Neural progenitor cell (in vitro differentiated cells): ENCODE measurements around the gene CPB1. TPM values are rescaled to one million over a fixed set of nuclear protein-coding genes. Genes with fewer than 3 reads are reported as not detected.
A peak's percentile ranks its signal among the peaks of the same experiment; 100 is the strongest.

Source experiments
- DNase-seq: peaks from one replicate; pipeline ENCODE4 v3.0.0-alpha.2; 2016; ENCODE audit warnings: low spot score
- H2AFZ ChIP-seq: fragments of 200-600 bp; sonication (generic); replicated peaks from 2 replicates; pipeline ENCODE4 v1.6.1; 2016; ENCODE audit warnings: antibody characterized with exemption
- H3F3A ChIP-seq: fragments of 200-600 bp; sonication (generic); 2 replicates; pipeline ENCODE4 v1.6.1; 2016; ENCODE audit warnings: antibody characterized with exemption, low read depth
- H3K27ac ChIP-seq: fragments of 200-600 bp; sonication (generic); 2 replicates; pipeline ENCODE4 v1.5.1; 2016; ENCODE audit warnings: mild to moderate bottlenecking
- H3K27me3 ChIP-seq: fragments of 200-600 bp; sonication (generic); 2 replicates; pipeline ENCODE4 v1.6.1; 2016; ENCODE audit warnings: mild to moderate bottlenecking, moderate library complexity
- H3K36me3 ChIP-seq: fragments of 200-600 bp; sonication (generic); 2 replicates; pipeline ENCODE4 v1.5.1; 2016
- H3K4me1 ChIP-seq: fragments of 200-600 bp; sonication (generic); 2 replicates; pipeline ENCODE4 v1.6.1; 2016; ENCODE audit warnings: mixed run types
- H3K4me2 ChIP-seq: fragments of 200-600 bp; sonication (generic); 2 replicates; pipeline ENCODE4 v1.6.1; 2016
- H3K4me3 ChIP-seq: fragments of 200-600 bp; sonication (generic); 2 replicates; pipeline ENCODE4 v1.5.1; 2016
- H3K79me2 ChIP-seq: fragments of 200-600 bp; sonication (generic); 2 replicates; pipeline ENCODE4 v1.6.1; 2016; ENCODE audit warnings: low read depth
- H3K9ac ChIP-seq: fragments of 200-600 bp; sonication (generic); 2 replicates; pipeline ENCODE4 v1.6.1; 2016
- H3K9me3 ChIP-seq: fragments of 200-600 bp; sonication (generic); 2 replicates; pipeline ENCODE4 v1.5.1; 2016; ENCODE audit warnings: low read depth
- H4K20me1 ChIP-seq: fragments of 200-600 bp; sonication (generic); 2 replicates; pipeline ENCODE4 v1.6.1; 2016; ENCODE audit warnings: low read depth
- H3K27ac Mint-ChIP-seq: 3 replicates; pipeline ENCODE4 v1.8.0; 2021; ENCODE audit warnings: mixed read lengths
- H3K27me3 Mint-ChIP-seq: 2 replicates; pipeline ENCODE4 v1.8.0; 2022; ENCODE audit warnings: low read depth, mild to moderate bottlenecking, inconsistent platforms, moderate library complexity, mixed read lengths; ENCODE audit not compliant: insufficient read depth
- H3K36me3 Mint-ChIP-seq: 3 replicates; pipeline ENCODE4 v1.8.0; 2021; ENCODE audit warnings: mixed read lengths
- H3K4me1 Mint-ChIP-seq: 3 replicates; pipeline ENCODE4 v1.8.0; 2021; ENCODE audit warnings: mixed read lengths
- H3K4me3 Mint-ChIP-seq: 3 replicates; pipeline ENCODE4 v1.8.0; 2021; ENCODE audit warnings: mild to moderate bottlenecking, moderate library complexity, mixed read lengths
- H3K9me3 Mint-ChIP-seq: 3 replicates; pipeline ENCODE4 v1.8.0; 2020; ENCODE audit warnings: mixed read lengths
- EZH2 ChIP-seq: fragments of 200-600 bp; sonication (generic); IDR thresholded peaks from 2 replicates; pipeline ENCODE4 v1.6.1; 2017; ENCODE audit warnings: antibody characterized with exemption, mild to moderate bottlenecking, moderate library complexity
- EZH2phosphoT487 ChIP-seq: fragments of 200-600 bp; sonication (generic); IDR thresholded peaks from 2 replicates; pipeline ENCODE4 v1.6.1; 2017; ENCODE audit warnings: antibody characterized with exemption
- total RNA-seq: library from RNA; depleted of rRNA; stranded (reverse); fragments of >200 nt; gene quantifications from 2 replicates; pipeline ENCODE4 v1.2.3, GENCODE V29; 2015; ENCODE audit warnings: low replicate concordance
- TF ChIP-seq, protein P1 (sequence below): fragments of 200-600 bp; sonication (generic); IDR thresholded peaks from 2 replicates; pipeline ENCODE4 v1.5.1; 2017; ENCODE audit warnings: antibody characterized with exemption, mild to moderate bottlenecking

Gene CPB1
- total RNA-seq, 1 donor from 2014 or later, result not detected

DNA sequence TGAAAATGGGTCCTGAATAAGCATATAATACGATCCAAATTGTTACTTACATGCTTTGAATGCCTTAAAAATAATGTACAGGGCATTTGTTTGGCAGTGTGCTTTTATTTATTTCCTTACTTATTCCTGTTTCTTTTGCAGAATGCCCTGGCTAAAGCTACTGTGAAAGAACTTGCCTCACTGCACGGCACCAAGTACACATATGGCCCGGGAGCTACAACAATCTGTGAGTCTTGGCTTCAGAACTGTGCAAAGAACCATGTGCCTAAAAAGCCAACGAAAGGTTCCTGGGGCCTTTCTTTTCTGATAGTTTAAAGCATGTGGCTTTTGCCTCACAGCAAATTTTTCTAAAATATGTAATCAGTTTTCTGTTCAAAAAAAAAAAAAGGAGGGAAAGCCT is 29.7 kb downstream of the CPB1 start:
- no peaks in the 10 kb centered on the region for H3K4me1 ChIP-seq
- Mint-ChIP-seq H3K27me3 (peaks cover 2% of the 10 kb centered on the region), H3K36me3 (no peaks in the 10 kb centered on the region), H3K27ac (no peak overlapping the region), H3K4me1 (no peaks in the 10 kb centered on the region), H3K9me3 (no peaks in the 10 kb centered on the region), H3K4me3 (no peak overlapping the region)
- H3K4me3 ChIP-seq, result no peak overlapping the region
- TF ChIP-seq EZH2, result no peak
- TF ChIP-seq, protein P1, sequence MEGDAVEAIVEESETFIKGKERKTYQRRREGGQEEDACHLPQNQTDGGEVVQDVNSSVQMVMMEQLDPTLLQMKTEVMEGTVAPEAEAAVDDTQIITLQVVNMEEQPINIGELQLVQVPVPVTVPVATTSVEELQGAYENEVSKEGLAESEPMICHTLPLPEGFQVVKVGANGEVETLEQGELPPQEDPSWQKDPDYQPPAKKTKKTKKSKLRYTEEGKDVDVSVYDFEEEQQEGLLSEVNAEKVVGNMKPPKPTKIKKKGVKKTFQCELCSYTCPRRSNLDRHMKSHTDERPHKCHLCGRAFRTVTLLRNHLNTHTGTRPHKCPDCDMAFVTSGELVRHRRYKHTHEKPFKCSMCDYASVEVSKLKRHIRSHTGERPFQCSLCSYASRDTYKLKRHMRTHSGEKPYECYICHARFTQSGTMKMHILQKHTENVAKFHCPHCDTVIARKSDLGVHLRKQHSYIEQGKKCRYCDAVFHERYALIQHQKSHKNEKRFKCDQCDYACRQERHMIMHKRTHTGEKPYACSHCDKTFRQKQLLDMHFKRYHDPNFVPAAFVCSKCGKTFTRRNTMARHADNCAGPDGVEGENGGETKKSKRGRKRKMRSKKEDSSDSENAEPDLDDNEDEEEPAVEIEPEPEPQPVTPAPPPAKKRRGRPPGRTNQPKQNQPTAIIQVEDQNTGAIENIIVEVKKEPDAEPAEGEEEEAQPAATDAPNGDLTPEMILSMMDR, result no peak
- H3K27ac ChIP-seq, result no peak overlapping the region
- DNase-seq, result no peak
- H3K36me3 ChIP-seq, result no peaks in the 10 kb centered on the region
- H3K27me3 ChIP-seq, result no peaks in the 10 kb centered on the region
- H3K79me2 ChIP-seq, result no peaks in the 10 kb centered on the region
- H4K20me1 ChIP-seq, result no peaks in the 10 kb centered on the region
- no peak overlapping the region for H3K4me2 ChIP-seq
- H2AFZ ChIP-seq, result no peak overlapping the region
- H3K9me3 ChIP-seq, result no peaks in the 10 kb centered on the region
- H3F3A ChIP-seq, result no peaks in the 10 kb centered on the region
- H3K9ac ChIP-seq, result no peak overlapping the region

DNA sequence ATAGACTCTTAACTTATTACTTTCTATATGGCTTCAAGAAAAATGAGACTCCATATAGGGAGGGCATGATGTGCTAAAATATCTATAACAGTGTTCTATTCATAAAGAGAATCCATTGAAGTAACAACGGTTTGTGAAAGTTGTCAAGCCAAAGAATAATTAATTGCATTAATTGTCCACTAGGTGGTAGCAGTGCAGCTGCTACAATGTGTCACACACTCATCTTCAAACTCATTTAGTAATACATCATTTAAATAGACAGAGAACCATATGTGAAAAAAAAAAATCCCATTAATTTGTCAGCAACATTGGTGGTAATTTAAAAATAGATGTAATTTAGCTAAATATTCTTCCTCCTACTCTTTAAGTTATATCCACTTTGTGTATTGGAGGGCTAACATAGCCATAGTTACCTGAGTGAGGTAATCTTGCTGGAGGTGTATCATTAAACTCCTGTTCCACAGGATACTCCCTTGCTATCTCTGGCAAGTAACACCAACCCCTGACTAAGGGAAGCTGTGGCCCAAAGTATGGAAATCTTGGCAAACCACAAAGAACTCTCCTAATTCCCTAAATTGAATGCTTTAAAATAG is 33.8 kb downstream of the CPB1 start:
- Histone ChIP-seq H3K9me3 (no peaks in the 10 kb centered on the region), H3K36me3 (no peaks in the 10 kb centered on the region), H3K4me2 (no peak overlapping the region), H3K4me1 (no peaks in the 10 kb centered on the region), H3K79me2 (no peaks in the 10 kb centered on the region), H2AFZ (no peak overlapping the region), H3K4me3 (no peak overlapping the region), H3K27me3 (no peaks in the 10 kb centered on the region), H3F3A (no peaks in the 10 kb centered on the region), H3K9ac (no peak overlapping the region), H3K27ac (no peak overlapping the region), H4K20me1 (no peaks in the 10 kb centered on the region)
- no peaks in the 10 kb centered on the region for H3K9me3 Mint-ChIP-seq
- peak; percentile 50 for DNase-seq
- peaks cover 2% of the 10 kb centered on the region for H3K27me3 Mint-ChIP-seq
- H3K36me3 Mint-ChIP-seq, result no peaks in the 10 kb centered on the region
- no peaks in the 10 kb centered on the region for H3K4me1 Mint-ChIP-seq
- no peak overlapping the region for H3K27ac Mint-ChIP-seq
- no peak for TF ChIP-seq EZH2
- TF ChIP-seq EZH2phosphoT487, result no peak
- TF ChIP-seq, protein P1, result peak; percentile 79
- H3K4me3 Mint-ChIP-seq, result no peak overlapping the region

DNA sequence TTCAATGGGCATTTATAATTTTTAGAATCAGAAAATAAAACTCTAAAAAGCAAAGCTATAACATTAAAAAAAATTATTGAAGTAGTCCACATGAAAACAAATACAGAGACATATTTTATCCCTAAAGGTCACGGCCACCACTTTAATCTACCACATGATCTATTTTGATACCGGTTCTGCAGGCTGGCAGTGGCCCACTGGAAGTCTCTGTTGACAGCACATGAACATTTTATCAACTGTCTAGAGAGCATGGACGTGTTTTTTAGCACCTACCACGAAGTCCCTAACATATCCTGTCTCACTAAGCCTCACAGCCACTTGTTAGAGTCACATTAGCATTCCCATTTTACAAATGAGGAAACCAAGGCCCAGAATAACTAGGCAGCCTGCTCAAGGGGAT is 35.7 kb downstream of the CPB1 start:
- DNase-seq, result no peak
- no peaks in the 10 kb centered on the region for H3K36me3 Mint-ChIP-seq
- Histone ChIP-seq H3K4me1 (no peaks in the 10 kb centered on the region), H3K9ac (no peak overlapping the region), H3K79me2 (no peaks in the 10 kb centered on the region), H4K20me1 (no peaks in the 10 kb centered on the region), H3K36me3 (no peaks in the 10 kb centered on the region), H3K9me3 (no peaks in the 10 kb centered on the region), H2AFZ (no peak overlapping the region), H3K4me2 (no peak overlapping the region), H3K27me3 (no peaks in the 10 kb centered on the region), H3K4me3 (no peak overlapping the region), H3F3A (no peaks in the 10 kb centered on the region), H3K27ac (no peak overlapping the region)
- H3K27me3 Mint-ChIP-seq, result peaks cover 3% of the 10 kb centered on the region
- H3K4me1 Mint-ChIP-seq, result no peaks in the 10 kb centered on the region
- H3K9me3 Mint-ChIP-seq, result no peaks in the 10 kb centered on the region
- H3K4me3 Mint-ChIP-seq, result no peak overlapping the region
- TF ChIP-seq, protein P1, result no peak
- TF ChIP-seq EZH2, result no peak
- TF ChIP-seq EZH2phosphoT487, result no peak
- no peak overlapping the region for H3K27ac Mint-ChIP-seq
